ENCODE measurements around the gene KIFC1. TPM values are rescaled to one million over a fixed set of nuclear protein-coding genes. Genes with fewer than 3 reads are reported as not detected.

The KIFC1 gene
- total and polyA plus RNA-seq, 2 of the 4 experiments (the other 2 are of a cell fraction), result 33.9 to 40.6 TPM

DNA sequence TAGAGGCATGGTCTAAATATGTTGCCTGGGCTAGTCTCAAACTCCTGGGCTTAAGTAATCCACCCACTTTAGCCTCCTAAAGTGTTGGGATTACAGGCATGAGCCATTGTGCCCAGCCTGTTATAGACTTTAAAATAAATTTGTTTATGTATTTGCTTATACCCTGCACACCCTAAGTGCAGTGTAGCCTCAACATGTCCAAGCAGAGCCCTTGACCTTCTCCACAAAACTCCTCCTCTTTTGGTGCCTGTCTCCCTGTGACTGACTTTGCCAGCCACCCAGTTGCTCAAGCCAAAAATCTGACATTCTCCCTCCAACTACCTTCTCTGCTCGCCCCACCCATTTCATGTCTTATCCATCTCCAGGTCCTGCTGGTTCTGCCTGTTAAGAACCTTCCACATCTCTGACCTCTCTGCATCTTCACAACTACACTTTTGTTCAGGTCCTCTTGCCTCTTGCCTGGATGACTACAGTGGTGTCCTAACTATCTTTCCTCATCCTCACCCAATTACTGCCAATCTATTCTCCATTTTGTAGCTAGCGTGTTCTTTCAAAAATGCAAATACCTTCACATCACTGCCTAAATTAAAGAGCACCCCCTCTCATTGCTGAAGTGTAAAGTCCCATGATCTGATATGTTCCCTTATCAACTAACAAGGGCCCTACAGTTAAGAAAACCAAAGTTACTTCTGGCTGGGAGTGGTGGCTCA is 11.2 kb upstream of the KIFC1 start:
- Histone ChIP-seq H4K91ac (ENCODE audit: insufficient read depth, low read depth, low read length) (no peak overlapping the region), H3K56ac (ENCODE audit: extremely low read depth, insufficient read depth, low read length) (no peak overlapping the region), H2AK9ac (replicated peaks; ENCODE audit: low read depth, low read length, poor library complexity) (no peak overlapping the region), H3K23ac (ENCODE audit: low read depth, low read length) (no peak overlapping the region), H2AFZ (replicated peaks; ENCODE audit: low read length, poor library complexity) (no peak overlapping the region), H2BK15ac (ENCODE audit: low read depth, low read length) (no peak overlapping the region), H2BK20ac (ENCODE audit: low read depth, low read length) (no peak overlapping the region), H3K79me1 (ENCODE audit: low read depth in 1 of 2, low read length in 2 of 2) (no peaks in the 10 kb centered on the region), H3K4me2 (ENCODE audit: low read depth, low read length) (no peak overlapping the region), H3K27me3 (ENCODE audit: control insufficient read depth, insufficient read depth, low read length) (0 out of 2 replicates have a peak, but pooled peaks cover 2% of the 10 kb centered on the region), H4K5ac (ENCODE audit: low read depth, low read length) (no peak overlapping the region), H3K14ac (replicated peaks; ENCODE audit: low read depth, low read length) (no peak overlapping the region), H3K4me1 (ENCODE audit: control insufficient read depth, insufficient read depth, low read length) (no peaks in the 10 kb centered on the region), H4K8ac (ENCODE audit: low read depth in 2 of 2, low read length in 2 of 2) (no peak overlapping the region), H2BK120ac (ENCODE audit: low read depth, low read length) (no peak overlapping the region), H2AK5ac (ENCODE audit: low read depth, low read length) (no peak overlapping the region), H3K9me1 (ENCODE audit: insufficient read depth, low read length) (no peaks in the 10 kb centered on the region), H3K27ac (ENCODE audit: insufficient read depth, low read length) (no peak overlapping the region), H3K4ac (ENCODE audit: low read depth, low read length) (no peak overlapping the region), H3K4me3 (ENCODE audit: insufficient read depth, low read depth, low read length) (no peak overlapping the region), H3K9ac (ENCODE audit: low read depth, low read length) (no peak overlapping the region), H3K9me3 (ENCODE audit: control insufficient read depth, insufficient read depth, low read length) (no peaks in the 10 kb centered on the region), H2BK5ac (ENCODE audit: low read depth, low read length, poor library complexity, severe bottlenecking) (no peak overlapping the region), H4K20me1 (ENCODE audit: insufficient read depth, low read length) (no peaks in the 10 kb centered on the region), H3K36me3 (ENCODE audit: control insufficient read depth, insufficient read depth, low read length) (no peaks in the 10 kb centered on the region), H3K18ac (ENCODE audit: low read depth, low read length) (no peak overlapping the region)
- 100% methylated on average over 1 of the region's 2 CpGs; no CpG with 5 or more reads in 1 of the 2 experiments for WGBS, 2 experiments (ENCODE audit: extremely low coverage in 2 of 2, insufficient read length in 1 of 2)
- DNase-seq (no peak), ATAC-seq (ENCODE audit: low read depth) (no peak)
- no TSS peak for BruUV-seq (replicated peaks)
- intact Hi-C loops (cut with micrococcal nuclease) (no loop called here), in situ Hi-C loops (cut with MboI; ENCODE audit: low sequenced_read_pairs) (no loop called here), dilution Hi-C loops (cut with HindIII; ENCODE audit: low sequenced_read_pairs, unreplicated experiment) (no loop called here)
- CTCF ChIA-PET, result interaction anchor here (1.2 kb wide), 1 partner anchor 10 kb away, joined by 7 read pairs; no protein-coding TSS in a partner anchor
- TF ChIP-seq MXI1 (IDR thresholded peaks at IDR 0.05; ENCODE audit: borderline replicate concordance, low read depth, low read length) (no peak), RAD21 (IDR thresholded peaks at IDR 0.05; ENCODE audit: low read length) (no peak)
- POLR2A ChIA-PET (ENCODE audit: unreplicated experiment), result no interaction called here
